Hepatocyte (in vitro differentiated cells): ENCODE measurements around the gene AKAP12.

Source experiments
- EZH2 ChIP-seq: fragments of 200-600 bp; sonication (generic); IDR thresholded peaks from 2 replicates; pipeline ENCODE4 v1.6.1; 2016; ENCODE audit warnings: antibody characterized with exemption, mild to moderate bottlenecking, borderline replicate concordance
- TF ChIP-seq, protein P1 (sequence below): fragments of 200-600 bp; sonication (generic); IDR thresholded peaks from 2 replicates; pipeline ENCODE4 v1.5.1; 2016; ENCODE audit warnings: antibody characterized with exemption, mild to moderate bottlenecking; ENCODE audit not compliant: poor library complexity

DNA sequence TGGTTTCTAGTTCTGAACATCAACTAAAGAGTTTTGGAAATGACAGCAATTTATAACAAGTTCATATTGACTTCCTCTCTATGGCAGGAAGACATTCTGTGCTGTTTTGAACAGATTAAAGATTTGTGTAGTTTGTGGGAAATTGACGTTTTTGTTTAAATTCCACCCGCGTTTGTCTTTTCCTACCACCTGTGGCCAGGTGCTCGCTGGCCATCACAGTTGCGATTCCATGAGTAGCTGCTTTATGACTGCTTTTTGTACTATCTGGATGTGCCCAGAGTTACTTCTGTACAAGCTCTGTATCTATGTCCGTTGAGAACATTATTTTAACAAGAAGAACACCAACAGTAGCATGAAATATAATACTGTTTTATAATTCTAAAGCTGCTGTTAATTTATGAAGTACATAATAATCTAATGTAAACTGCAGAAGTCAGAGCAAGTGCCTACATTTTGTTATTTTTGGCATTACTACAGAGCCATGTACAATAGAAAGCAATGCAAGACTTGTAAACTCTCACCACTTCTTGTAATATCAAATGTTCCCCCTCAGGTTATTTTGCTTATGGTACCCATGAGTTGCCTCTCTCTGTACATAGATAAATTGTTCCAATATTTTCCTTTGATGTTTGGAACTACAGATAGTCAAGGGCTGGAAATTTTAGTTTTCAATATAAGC lies 118.1 kb downstream of the AKAP12 start:
- TF ChIP-seq, protein P1, sequence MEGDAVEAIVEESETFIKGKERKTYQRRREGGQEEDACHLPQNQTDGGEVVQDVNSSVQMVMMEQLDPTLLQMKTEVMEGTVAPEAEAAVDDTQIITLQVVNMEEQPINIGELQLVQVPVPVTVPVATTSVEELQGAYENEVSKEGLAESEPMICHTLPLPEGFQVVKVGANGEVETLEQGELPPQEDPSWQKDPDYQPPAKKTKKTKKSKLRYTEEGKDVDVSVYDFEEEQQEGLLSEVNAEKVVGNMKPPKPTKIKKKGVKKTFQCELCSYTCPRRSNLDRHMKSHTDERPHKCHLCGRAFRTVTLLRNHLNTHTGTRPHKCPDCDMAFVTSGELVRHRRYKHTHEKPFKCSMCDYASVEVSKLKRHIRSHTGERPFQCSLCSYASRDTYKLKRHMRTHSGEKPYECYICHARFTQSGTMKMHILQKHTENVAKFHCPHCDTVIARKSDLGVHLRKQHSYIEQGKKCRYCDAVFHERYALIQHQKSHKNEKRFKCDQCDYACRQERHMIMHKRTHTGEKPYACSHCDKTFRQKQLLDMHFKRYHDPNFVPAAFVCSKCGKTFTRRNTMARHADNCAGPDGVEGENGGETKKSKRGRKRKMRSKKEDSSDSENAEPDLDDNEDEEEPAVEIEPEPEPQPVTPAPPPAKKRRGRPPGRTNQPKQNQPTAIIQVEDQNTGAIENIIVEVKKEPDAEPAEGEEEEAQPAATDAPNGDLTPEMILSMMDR = no peak
- TF ChIP-seq EZH2 = no peak
